HepG2 (cell line): ENCODE data around the gene APOC1. TPM values are rescaled to one million over a fixed set of nuclear protein-coding genes. Genes with fewer than 3 reads are reported as not detected.

Source experiments
- AFF4 ChIP-seq: sonication (generic); formaldehyde crosslinking; IDR thresholded peaks from 2 replicates; pipeline ENCODE4 v1.4.0; 2020; ENCODE audit warnings: missing genetic modification reagents
- CC2D1A ChIP-seq: sonication (generic); formaldehyde crosslinking; IDR thresholded peaks from 2 replicates; pipeline ENCODE4 v1.8.1; 2023; ENCODE audit warnings: mild to moderate bottlenecking, missing genetic modification reagents
- FOXA3 ChIP-seq: IDR thresholded peaks from 2 replicates; pipeline ENCODE4 v1.6.1; 2016; ENCODE audit warnings: missing genetic modification reagents, missing compliant biosample characterization
- GFI1 ChIP-seq: sonication (generic); formaldehyde crosslinking; IDR thresholded peaks from 2 replicates; pipeline ENCODE4 v1.5.0; 2020; ENCODE audit warnings: missing genetic modification reagents, mild to moderate bottlenecking, borderline replicate concordance
- IKZF5 ChIP-seq: IDR thresholded peaks from 2 replicates; pipeline ENCODE4 v1.6.1; 2018; ENCODE audit warnings: missing genetic modification reagents, mild to moderate bottlenecking, missing compliant biosample characterization
- KDM6A ChIP-seq: IDR thresholded peaks from 2 replicates; pipeline ENCODE4 v1.6.1; 2016; ENCODE audit warnings: low read depth
- MNT ChIP-seq: fragments of 450-650 bp; IDR thresholded peaks from 2 replicates; pipeline ENCODE4 v1.6.1; 2016
- NR2F6 ChIP-seq, 2 experiments: IDR thresholded peaks; 2 replicates each; pipeline ENCODE4 v1.6.1; 2016; ENCODE audit warnings: antibody characterized with exemption in 1 of 2, mild to moderate bottlenecking in 1 of 2
- POGK ChIP-seq: sonication (generic); formaldehyde crosslinking; conservative IDR thresholded peaks from 2 replicates; pipeline ENCODE4 v1.8.0; 2022; ENCODE audit warnings: mild to moderate bottlenecking, moderate library complexity, missing genetic modification reagents
- POGZ ChIP-seq: sonication (generic); formaldehyde crosslinking; IDR thresholded peaks from 2 replicates; pipeline ENCODE4 v1.4.0; 2020; ENCODE audit warnings: mild to moderate bottlenecking, missing genetic modification reagents
- SNAI1 ChIP-seq: sonication (generic); formaldehyde crosslinking; IDR thresholded peaks from 2 replicates; pipeline ENCODE4 v1.5.0; 2020; ENCODE audit warnings: mild to moderate bottlenecking, missing genetic modification reagents, borderline replicate concordance
- ZBTB4 ChIP-seq: sonication (generic); formaldehyde crosslinking; IDR thresholded peaks from 2 replicates; pipeline ENCODE4 v1.4.0; 2020; ENCODE audit warnings: missing genetic modification reagents, mild to moderate bottlenecking, borderline replicate concordance
- ZFP91 ChIP-seq: sonication (generic); formaldehyde crosslinking; IDR thresholded peaks from 2 replicates; pipeline ENCODE4 v1.9.0; 2022; ENCODE audit warnings: missing genetic modification reagents, mild to moderate bottlenecking, borderline replicate concordance
- ZNF256 ChIP-seq: sonication (generic); formaldehyde crosslinking; conservative IDR thresholded peaks from 2 replicates; pipeline ENCODE4 v1.4.0; 2020; ENCODE audit warnings: missing genetic modification reagents
- ZNF441 ChIP-seq: sonication (generic); formaldehyde crosslinking; IDR thresholded peaks from 2 replicates; pipeline ENCODE4 v1.7.0; 2021; ENCODE audit warnings: missing genetic modification reagents, borderline replicate concordance
- ZNF772 ChIP-seq: sonication (generic); formaldehyde crosslinking; IDR thresholded peaks from 2 replicates; pipeline ENCODE4 v1.5.0; 2020; ENCODE audit warnings: mild to moderate bottlenecking, missing genetic modification reagents
- polyA plus RNA-seq, 8 experiments: library from polyadenylated mRNA; depleted of rRNA in 3 of 8; stranded (reverse) in 7 of 8; unstranded in 1 of 8; fragments of >200 nt; fragmentation: Illumina TruSeq in 4 of 8; extraction: Trizol in 4 of 8; gene quantifications; 2 replicates each; pipeline versions ENCODE4 v1.2.1 to v1.2.3, GENCODE V29; 2011 to 2016; ENCODE audit warnings: low read depth in 4 of 8, missing spikeins in 1 of 8, mixed read lengths in 1 of 8; ENCODE audit not compliant: insufficient read depth in 1 of 8
- total RNA-seq, 5 experiments: library from RNA; depleted of rRNA; stranded (reverse); fragments of >200 nt; fragmentation: Illumina TruSeq; extraction: Trizol; gene quantifications; 2 replicates each; pipeline ENCODE4 v1.2.3, GENCODE V29; 2016; ENCODE audit warnings: low read depth in 1 of 5

APOC1 gene
- total and polyA plus RNA-seq, 2 of the 13 experiments (the other 11 are each of a cell fraction or from before 2014, with no cell fraction given), result 600 to 1,235 TPM

- TF ChIP-seq POGK (CRISPR knock-in tag) (peak; percentile 41), POGZ (CRISPR knock-in tag) (peak; percentile 73), ZNF256 (CRISPR knock-in tag) (no peak), IKZF5 (peak; percentile 89), ZBTB4 (peak; percentile 99), ZNF772 (peak; percentile 81; the same call in 1 of the 2 replicates), NR2F6 (IDR thresholded peaks at IDR 0.05) (peak; percentile 100), NR2F6 (CRISPR knock-in tag; IDR thresholded peaks at IDR 0.05) (peak; percentile 100), FOXA3 (CRISPR knock-in tag) (peak; percentile 97), SNAI1 (CRISPR knock-in tag) (no peak), ZNF441 (CRISPR knock-in tag) (peak; percentile 54; the same call in 1 of the 2 replicates), KDM6A (CRISPR knock-in tag) (peak; percentile 99), AFF4 (peak; percentile 86), CC2D1A (no peak), ZFP91 (CRISPR knock-in tag) (peak; percentile 84), GFI1 (CRISPR knock-in tag) (peak; percentile 70; the same call in 1 of the 2 replicates), MNT (no peak)
Measured at GRCh38 chr19:44924243-44924725, 9.9 kb downstream of the APOC1 start (continued).
